Lower leg skin (tissue), 3 donors: ENCODE results near the gene EIF3D.

Source experiments
- POLR2A ChIP-seq, 2 donors: fragments of 450-650 bp; IDR thresholded peaks; one replicate each; pipeline ENCODE4 v1.6.1; 2016 to 2017; ENCODE audit warnings: antibody characterized with exemption in 2 of 2, mild to moderate bottlenecking in 1 of 2, moderate library complexity in 1 of 2
- TF ChIP-seq, protein P1 (sequence below), 3 donors: fragments of 450-650 bp; IDR thresholded peaks; one replicate each; pipeline ENCODE4 v1.5.1; 2016; ENCODE audit warnings: antibody characterized with exemption in 3 of 3, mild to moderate bottlenecking in 3 of 3, moderate library complexity in 2 of 3

DNA sequence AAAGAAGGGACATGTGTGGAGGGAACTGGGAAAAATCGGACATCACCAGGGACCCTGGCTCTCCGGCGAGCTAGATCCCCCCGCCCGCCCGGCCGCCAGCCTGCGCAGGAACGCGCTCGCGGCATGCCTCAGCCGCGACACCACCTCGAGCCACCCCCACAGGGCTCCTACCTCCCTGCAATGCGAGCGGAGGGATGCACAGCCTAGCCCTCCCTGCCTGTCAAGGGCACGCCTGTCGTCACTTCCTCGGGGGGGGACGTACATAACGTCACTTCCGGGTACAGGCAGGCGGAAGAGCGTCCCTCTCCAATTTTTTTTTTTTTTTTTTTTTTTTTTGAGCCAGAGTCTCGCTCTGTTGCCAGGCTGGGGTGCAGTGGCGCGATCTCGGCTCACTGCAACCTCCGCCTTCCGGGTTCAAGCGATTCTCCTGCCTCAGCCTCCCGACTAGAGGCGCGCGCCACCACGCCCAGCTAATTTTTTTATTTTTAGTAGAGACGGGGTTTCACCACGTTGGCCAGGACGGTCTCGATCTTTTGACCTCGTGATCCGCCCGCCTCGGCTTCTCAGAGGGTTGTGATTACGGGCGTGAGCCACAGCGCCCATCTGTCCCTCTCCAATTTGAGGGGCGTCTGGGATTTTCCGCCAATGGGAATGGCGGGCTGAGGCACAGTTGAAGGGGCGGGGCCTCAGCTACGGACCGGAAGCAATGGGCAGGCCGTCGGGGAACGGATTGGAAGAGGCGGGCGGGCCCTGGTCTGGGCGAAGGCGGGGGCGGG, 47.4 kb downstream of the EIF3D start, which contains the start of gene TXN2:
- TF ChIP-seq, protein P1, sequence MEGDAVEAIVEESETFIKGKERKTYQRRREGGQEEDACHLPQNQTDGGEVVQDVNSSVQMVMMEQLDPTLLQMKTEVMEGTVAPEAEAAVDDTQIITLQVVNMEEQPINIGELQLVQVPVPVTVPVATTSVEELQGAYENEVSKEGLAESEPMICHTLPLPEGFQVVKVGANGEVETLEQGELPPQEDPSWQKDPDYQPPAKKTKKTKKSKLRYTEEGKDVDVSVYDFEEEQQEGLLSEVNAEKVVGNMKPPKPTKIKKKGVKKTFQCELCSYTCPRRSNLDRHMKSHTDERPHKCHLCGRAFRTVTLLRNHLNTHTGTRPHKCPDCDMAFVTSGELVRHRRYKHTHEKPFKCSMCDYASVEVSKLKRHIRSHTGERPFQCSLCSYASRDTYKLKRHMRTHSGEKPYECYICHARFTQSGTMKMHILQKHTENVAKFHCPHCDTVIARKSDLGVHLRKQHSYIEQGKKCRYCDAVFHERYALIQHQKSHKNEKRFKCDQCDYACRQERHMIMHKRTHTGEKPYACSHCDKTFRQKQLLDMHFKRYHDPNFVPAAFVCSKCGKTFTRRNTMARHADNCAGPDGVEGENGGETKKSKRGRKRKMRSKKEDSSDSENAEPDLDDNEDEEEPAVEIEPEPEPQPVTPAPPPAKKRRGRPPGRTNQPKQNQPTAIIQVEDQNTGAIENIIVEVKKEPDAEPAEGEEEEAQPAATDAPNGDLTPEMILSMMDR (IDR thresholded peaks at IDR 0.05): no peak
- TF ChIP-seq POLR2A (IDR thresholded peaks at IDR 0.05): no peak
